HEK293 (cell line): ENCODE data around the gene SENP1.

Experiments
- CTCF ChIA-PET: fragments of 350-600 bp; formaldehyde crosslinking; extraction: SDS; loops from one replicate; lab custom pipeline; 2021; ENCODE audit warnings: antibody characterized with exemption; lab: Yijun Ruan, JAX
- POLR2A ChIA-PET: fragments of 300-600 bp; formaldehyde crosslinking; extraction: SDS; loops from one replicate; lab custom pipeline; 2020; ENCODE audit warnings: antibody characterized with exemption, inconsistent platforms; lab: Yijun Ruan, JAX
- H3K27ac ChIP-seq: fragments of 200-500 bp; sonication (Bioruptor generic); 2 replicates; pipeline ENCODE4 v1.5.1; 2014; ENCODE audit warnings: low read depth, low read length, control low read depth, inconsistent platforms; ENCODE audit errors: extremely low read depth
- H3K36me3 ChIP-seq, 2 experiments: fragments of 200-500 bp in 1 of 2; sonication (Bioruptor generic) in 1 of 2; 1 replicate in 1 of 2; 2 replicates in 1 of 2; pipeline ENCODE4 v1.5.1; 2014 to 2017; ENCODE audit warnings: inconsistent platforms in 2 of 2, low read length in 2 of 2; ENCODE audit not compliant: control insufficient read depth in 2 of 2, insufficient read depth in 1 of 2
- H3K4me1 ChIP-seq: fragments of 200-500 bp; sonication (Bioruptor generic); 2 replicates; pipeline ENCODE4 v1.5.1; 2014; ENCODE audit warnings: mild to moderate bottlenecking, low read length, inconsistent platforms; ENCODE audit not compliant: control insufficient read depth, insufficient read depth
- H3K4me3 ChIP-seq: 2 replicates; pipeline ENCODE4 v1.5.1; 2011; ENCODE audit warnings: low read depth, mild to moderate bottlenecking, control low read depth, low read length, moderate library complexity
- H3K9me3 ChIP-seq: fragments of 200-500 bp; sonication (Bioruptor generic); 2 replicates; pipeline ENCODE4 v1.5.1; 2014; ENCODE audit warnings: low read depth, low read length, inconsistent platforms; ENCODE audit not compliant: control insufficient read depth, insufficient read depth
- MZF1 ChIP-seq: fragments of 450-650 bp; formaldehyde crosslinking; IDR thresholded peaks from 2 replicates; pipeline ENCODE4 v1.5.1; 2017; ENCODE audit warnings: missing biosample characterization, missing genetic modification characterization, borderline replicate concordance
- ZFHX2 ChIP-seq: fragments of 450-650 bp; formaldehyde crosslinking; conservative IDR thresholded peaks from 2 replicates; pipeline ENCODE4 v1.5.1; 2016; ENCODE audit warnings: missing biosample characterization, missing genetic modification characterization
- ZNF114 ChIP-seq: fragments of 450-650 bp; formaldehyde crosslinking; IDR thresholded peaks from 2 replicates; pipeline ENCODE4 v1.5.0; 2017; ENCODE audit warnings: missing biosample characterization, missing genetic modification characterization
- ZNF132 ChIP-seq: fragments of 450-650 bp; formaldehyde crosslinking; IDR thresholded peaks from 2 replicates; pipeline ENCODE4 v1.5.1; 2017; ENCODE audit warnings: missing biosample characterization, missing genetic modification characterization, borderline replicate concordance
- ZNF138 ChIP-seq: fragments of 450-650 bp; formaldehyde crosslinking; IDR thresholded peaks from 2 replicates; pipeline ENCODE4 v1.5.1; 2016; ENCODE audit warnings: missing biosample characterization, missing genetic modification characterization, borderline replicate concordance
- ZNF140 ChIP-seq: fragments of 450-650 bp; formaldehyde crosslinking; IDR thresholded peaks from 2 replicates; pipeline ENCODE4 v1.5.1; 2016; ENCODE audit warnings: missing biosample characterization, missing genetic modification characterization
- ZNF157 ChIP-seq: fragments of 450-650 bp; formaldehyde crosslinking; IDR thresholded peaks from 2 replicates; pipeline ENCODE4 v1.5.1; 2016; ENCODE audit warnings: missing biosample characterization, missing genetic modification characterization
- ZNF221 ChIP-seq: fragments of 450-650 bp; formaldehyde crosslinking; IDR thresholded peaks from 2 replicates; pipeline ENCODE4 v1.5.1; 2017; ENCODE audit warnings: missing biosample characterization, missing genetic modification characterization, borderline replicate concordance
- ZNF274 ChIP-seq, 2 experiments: fragments of 200-500 bp in 1 of 2; fragments of 450-650 bp in 1 of 2; sonication (Bioruptor generic) in 1 of 2; formaldehyde crosslinking in 1 of 2; IDR thresholded peaks; 2 replicates each; pipeline versions ENCODE4 v1.5.1 to v1.6.1; 2014 to 2016; ENCODE audit warnings: borderline replicate concordance in 1 of 2, inconsistent platforms in 1 of 2, low read length in 1 of 2, missing biosample characterization in 1 of 2, missing genetic modification characterization in 1 of 2
- ZNF280D ChIP-seq: fragments of 450-650 bp; formaldehyde crosslinking; IDR thresholded peaks from 2 replicates; pipeline ENCODE4 v1.5.1; 2016; ENCODE audit warnings: missing biosample characterization, missing genetic modification characterization
- ZNF324 ChIP-seq: fragments of 450-650 bp; formaldehyde crosslinking; IDR thresholded peaks from 2 replicates; pipeline ENCODE4 v1.5.1; 2016; ENCODE audit warnings: missing biosample characterization, missing genetic modification characterization
- ZNF513 ChIP-seq: fragments of 450-650 bp; IDR thresholded peaks from 2 replicates; pipeline ENCODE4 v1.5.1; 2018; ENCODE audit warnings: missing biosample characterization, missing genetic modification characterization
- ZNF600 ChIP-seq: fragments of 450-650 bp; formaldehyde crosslinking; IDR thresholded peaks from 2 replicates; pipeline ENCODE4 v1.5.1; 2016; ENCODE audit warnings: missing biosample characterization, missing genetic modification characterization
- ZNF843 ChIP-seq: fragments of 450-650 bp; formaldehyde crosslinking; IDR thresholded peaks from 2 replicates; pipeline ENCODE4 v1.5.1; 2016; ENCODE audit warnings: missing biosample characterization, missing genetic modification characterization
- TF ChIP-seq, protein P1 (sequence below): fragments of 450-650 bp; formaldehyde crosslinking; IDR thresholded peaks from 2 replicates; pipeline ENCODE4 v1.5.1; 2016; ENCODE audit warnings: missing biosample characterization, missing genetic modification characterization
- TF ChIP-seq, protein P2 (sequence below): fragments of 450-650 bp; formaldehyde crosslinking; IDR thresholded peaks from 2 replicates; pipeline ENCODE4 v1.5.1; 2016; ENCODE audit warnings: missing biosample characterization, missing genetic modification characterization

SENP1 gene

DNA sequence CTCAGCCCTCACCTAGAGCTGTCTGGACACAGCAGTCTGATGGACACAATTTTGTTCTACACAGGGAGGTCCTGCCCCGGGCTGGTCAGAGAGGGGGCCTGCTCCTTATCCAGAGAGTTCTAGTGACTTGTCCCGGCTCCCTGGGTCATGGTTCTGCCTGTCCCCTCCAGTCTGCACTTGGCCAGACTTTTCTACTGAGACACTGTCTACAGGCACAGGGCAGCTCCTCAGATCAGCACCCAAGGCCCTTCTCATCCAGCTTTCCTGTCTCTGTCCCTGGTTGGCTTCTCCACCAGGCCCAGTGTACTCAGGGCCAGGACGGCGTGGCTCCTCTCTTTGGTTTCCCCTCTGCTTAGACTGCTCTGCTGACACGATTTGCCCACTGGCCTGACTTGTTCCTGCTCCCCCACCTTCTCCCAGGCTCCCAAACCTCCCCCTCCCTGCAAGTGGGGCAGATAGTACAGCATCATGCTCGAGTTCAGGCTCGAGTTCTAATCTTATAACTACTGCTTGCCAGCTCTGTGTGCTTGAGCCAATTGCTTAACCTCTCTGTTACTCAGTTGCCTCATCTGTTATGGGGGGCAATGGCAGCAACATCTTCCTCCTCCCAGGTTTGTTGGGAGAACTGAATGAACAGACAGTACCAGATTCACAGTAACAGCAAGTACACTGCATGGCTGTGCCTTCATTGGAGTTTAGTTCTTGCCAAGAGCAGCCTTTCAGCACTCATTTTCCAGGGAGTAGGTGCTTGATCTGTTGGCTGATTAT is 79.6 kb downstream of the SENP1 start:
- CTCF ChIA-PET = interaction anchor here (0.5 to 0.6 kb wide), 2 partner anchors 58 to 562 kb away, joined by 3 to 4 read pairs; no protein-coding TSS in a partner anchor
- POLR2A ChIA-PET = no interaction called here
- TF ChIP-seq, protein P1, sequence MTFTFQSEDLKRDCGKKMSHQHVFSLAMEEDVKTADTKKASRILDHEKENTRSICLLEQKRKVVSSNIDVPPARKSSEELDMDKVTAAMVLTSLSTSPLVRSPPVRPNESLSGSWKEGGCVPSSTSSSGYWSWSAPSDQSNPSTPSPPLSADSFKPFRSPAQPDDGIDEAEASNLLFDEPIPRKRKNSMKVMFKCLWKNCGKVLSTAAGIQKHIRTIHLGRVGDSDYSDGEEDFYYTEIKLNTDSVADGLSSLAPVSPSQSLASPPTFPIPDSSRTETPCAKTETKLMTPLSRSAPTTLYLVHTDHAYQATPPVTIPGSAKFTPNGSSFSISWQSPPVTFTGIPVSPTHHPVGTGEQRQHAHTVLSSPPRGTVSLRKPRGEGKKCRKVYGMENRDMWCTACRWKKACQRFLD (tag by site-specific recombination) = no peak
- TF ChIP-seq ZNF157 (tag by site-specific recombination) = no peak
- TF ChIP-seq ZNF513 = no peak
- no peak for TF ChIP-seq ZNF114 (tag by site-specific recombination)
- TF ChIP-seq ZNF274 (IDR thresholded peaks at IDR 0.05; ENCODE audit: low read length) = no peak
- no peak for TF ChIP-seq ZNF274 (tag by site-specific recombination; IDR thresholded peaks at IDR 0.05; ENCODE audit: borderline replicate concordance)
- no peak for TF ChIP-seq ZNF280D (tag by site-specific recombination)
- TF ChIP-seq MZF1 (tag by site-specific recombination) = no peak
- TF ChIP-seq, protein P2, sequence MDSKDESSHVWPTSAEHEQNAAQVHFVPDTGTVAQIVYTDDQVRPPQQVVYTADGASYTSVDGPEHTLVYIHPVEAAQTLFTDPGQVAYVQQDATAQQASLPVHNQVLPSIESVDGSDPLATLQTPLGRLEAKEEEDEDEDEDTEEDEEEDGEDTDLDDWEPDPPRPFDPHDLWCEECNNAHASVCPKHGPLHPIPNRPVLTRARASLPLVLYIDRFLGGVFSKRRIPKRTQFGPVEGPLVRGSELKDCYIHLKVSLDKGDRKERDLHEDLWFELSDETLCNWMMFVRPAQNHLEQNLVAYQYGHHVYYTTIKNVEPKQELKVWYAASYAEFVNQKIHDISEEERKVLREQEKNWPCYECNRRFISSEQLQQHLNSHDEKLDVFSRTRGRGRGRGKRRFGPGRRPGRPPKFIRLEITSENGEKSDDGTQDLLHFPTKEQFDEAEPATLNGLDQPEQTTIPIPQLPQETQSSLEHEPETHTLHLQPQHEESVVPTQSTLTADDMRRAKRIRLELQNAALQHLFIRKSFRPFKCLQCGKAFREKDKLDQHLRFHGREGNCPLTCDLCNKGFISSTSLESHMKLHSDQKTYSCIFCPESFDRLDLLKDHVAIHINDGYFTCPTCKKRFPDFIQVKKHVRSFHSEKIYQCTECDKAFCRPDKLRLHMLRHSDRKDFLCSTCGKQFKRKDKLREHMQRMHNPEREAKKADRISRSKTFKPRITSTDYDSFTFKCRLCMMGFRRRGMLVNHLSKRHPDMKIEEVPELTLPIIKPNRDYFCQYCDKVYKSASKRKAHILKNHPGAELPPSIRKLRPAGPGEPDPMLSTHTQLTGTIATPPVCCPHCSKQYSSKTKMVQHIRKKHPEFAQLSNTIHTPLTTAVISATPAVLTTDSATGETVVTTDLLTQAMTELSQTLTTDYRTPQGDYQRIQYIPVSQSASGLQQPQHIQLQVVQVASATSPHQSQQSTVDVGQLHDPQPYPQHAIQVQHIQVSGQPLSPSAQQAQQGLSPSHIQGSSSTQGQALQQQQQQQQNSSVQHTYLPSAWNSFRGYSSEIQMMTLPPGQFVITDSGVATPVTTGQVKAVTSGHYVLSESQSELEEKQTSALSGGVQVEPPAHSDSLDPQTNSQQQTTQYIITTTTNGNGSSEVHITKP (tag by site-specific recombination) = no peak
- no peak for TF ChIP-seq ZNF221 (tag by site-specific recombination)
- TF ChIP-seq ZNF132 (tag by site-specific recombination) = no peak
- no peak for TF ChIP-seq ZNF138 (tag by site-specific recombination)
- TF ChIP-seq ZNF324 (tag by site-specific recombination) = no peak
- TF ChIP-seq ZNF140 (tag by site-specific recombination) = no peak
- no peak for TF ChIP-seq ZNF600 (tag by site-specific recombination)
- no peak for TF ChIP-seq ZNF843 (tag by site-specific recombination)
- TF ChIP-seq ZFHX2 (tag by site-specific recombination) = no peak
- TF ChIP-seq, all 188 proteins: peak for 0
- Histone ChIP-seq H3K27ac (no peak overlapping the region), H3K4me1 (peaks cover 47% of the 10 kb centered on the region), H3K36me3 (no peaks in the 10 kb centered on the region), H3K9me3 (no peaks in the 10 kb centered on the region), H3K4me3 (no peak overlapping the region)
